K562 (cell line): ENCODE data around the gene SMC3. TPM values are rescaled to one million over a fixed set of nuclear protein-coding genes. Genes with fewer than 3 reads are reported as not detected.

Source experiments
- ARID1B ChIP-seq: fragments of 450-650 bp; IDR thresholded peaks from 2 replicates; pipeline ENCODE4 v1.6.1; 2016; ENCODE audit warnings: antibody characterized with exemption, mild to moderate bottlenecking, inconsistent platforms
- CBFA2T3 ChIP-seq: fragments of 450-650 bp; IDR thresholded peaks from 2 replicates; pipeline ENCODE4 v1.6.1; 2017
- EGR1 ChIP-seq: fragments of 450-650 bp; conservative IDR thresholded peaks from 2 replicates; pipeline ENCODE4 v1.6.1; 2017; ENCODE audit warnings: mild to moderate bottlenecking
- FOS ChIP-seq: IDR thresholded peaks from 3 replicates; pipeline ENCODE4 v1.6.1; 2011; ENCODE audit not compliant: insufficient read length; ENCODE audit errors: extremely low read depth
- KDM1A ChIP-seq, 2 experiments: fragments of 450-650 bp; IDR thresholded peaks; 2 replicates each; pipeline ENCODE4 v1.6.1; 2016; ENCODE audit warnings: mild to moderate bottlenecking in 2 of 2
- LEF1 ChIP-seq: fragments of 450-650 bp; IDR thresholded peaks from 2 replicates; pipeline ENCODE4 v1.6.1; 2016; ENCODE audit warnings: mild to moderate bottlenecking
- MCM3 ChIP-seq: fragments of 450-650 bp; IDR thresholded peaks from 2 replicates; pipeline ENCODE4 v1.6.1; 2016
- MIER1 ChIP-seq: fragments of 450-650 bp; IDR thresholded peaks from 2 replicates; pipeline ENCODE4 v1.6.1; 2016; ENCODE audit warnings: antibody characterized with exemption, mild to moderate bottlenecking, low read depth
- PML ChIP-seq: IDR thresholded peaks from 2 replicates; pipeline ENCODE4 v1.6.1; 2012; ENCODE audit warnings: low read length, inconsistent platforms
- POU5F1 ChIP-seq: fragments of 150-350 bp; IDR thresholded peaks from 2 replicates; pipeline ENCODE4 v1.6.1; 2014; ENCODE audit warnings: borderline replicate concordance, low read length, low read depth, mild to moderate bottlenecking; ENCODE audit not compliant: partially characterized antibody
- RAD21 ChIP-seq, 2 experiments: fragments of 250-450 bp in 1 of 2; fragments of 450-650 bp in 1 of 2; sonication (Bioruptor Pico) in 1 of 2; formaldehyde crosslinking in 1 of 2; IDR thresholded peaks in 1 of 2; conservative IDR thresholded peaks in 1 of 2; 2 replicates each; pipeline versions ENCODE4 v1.4.0 to v1.8.0; 2020 to 2022; ENCODE audit warnings: mild to moderate bottlenecking in 2 of 2, moderate library complexity in 1 of 2
- REST ChIP-seq, 2 experiments: fragments of 450-650 bp; formaldehyde crosslinking in 1 of 2; IDR thresholded peaks; 2 replicates each; pipeline versions ENCODE4 v1.4.0 to v1.6.1; 2014 to 2020; ENCODE audit warnings: mild to moderate bottlenecking in 2 of 2, borderline replicate concordance in 1 of 2, low read depth in 1 of 2
- SMC3 ChIP-seq: conservative IDR thresholded peaks from 2 replicates; pipeline ENCODE4 v1.6.1; 2011; ENCODE audit warnings: low read depth, low read length, improper control_type of control experiment; ENCODE audit not compliant: insufficient read depth
- STAT5A ChIP-seq: IDR thresholded peaks from 2 replicates; pipeline ENCODE4 v1.6.1; 2012; ENCODE audit warnings: low read length, inconsistent platforms, borderline replicate concordance
- TCF3 ChIP-seq: sonication (generic); formaldehyde crosslinking; IDR thresholded peaks from 2 replicates; pipeline ENCODE4 v1.4.0; 2020; ENCODE audit warnings: mild to moderate bottlenecking, missing genetic modification reagents
- ZFP1 ChIP-seq: fragments of 450-650 bp; formaldehyde crosslinking; IDR thresholded peaks from 2 replicates; pipeline ENCODE4 v1.4.0; 2020; ENCODE audit warnings: mild to moderate bottlenecking, mixed read lengths
- ZNF134 ChIP-seq: fragments of 250-450 bp; sonication (Bioruptor Pico); conservative IDR thresholded peaks from 2 replicates; pipeline ENCODE4 v1.4.0; 2020
- ZNF217 ChIP-seq: sonication (generic); formaldehyde crosslinking; IDR thresholded peaks from 2 replicates; pipeline ENCODE4 v1.8.0; 2022; ENCODE audit warnings: mild to moderate bottlenecking, missing genetic modification reagents
- ZNF282 ChIP-seq: sonication (generic); formaldehyde crosslinking; IDR thresholded peaks from 2 replicates; pipeline ENCODE4 v1.8.1; 2023; ENCODE audit warnings: missing genetic modification reagents
- polyA plus RNA-seq, 8 experiments: library from polyadenylated mRNA; depleted of rRNA in 4 of 8; stranded (reverse) in 5 of 8; unstranded in 3 of 8; fragments of >200 nt; fragmentation: Nextera tagmentation in 2 of 8; fragmentation: Illumina TruSeq in 1 of 8; extraction: Ambion mirVana in 2 of 8; extraction: Trizol in 1 of 8; gene quantifications; 2 replicates each; pipeline versions ENCODE4 v1.2.1 to v1.2.3, GENCODE V29; 2011 to 2014; ENCODE audit warnings: inconsistent platforms in 1 of 8, missing spikeins in 1 of 8
- total RNA-seq, 7 experiments: library from RNA; depleted of rRNA in 6 of 7; stranded (reverse); fragments of >200 nt in 6 of 7; fragmentation: Illumina TruSeq in 2 of 7; extraction: Trizol in 2 of 7; gene quantifications; 2 replicates each; pipeline versions ENCODE4 v1.2.1 to v1.2.3, GENCODE V29; 2011 to 2021; ENCODE audit warnings: low replicate concordance in 1 of 7
- TF ChIP-seq, protein P1 (sequence below): fragments of 450-650 bp; conservative IDR thresholded peaks from 2 replicates; pipeline ENCODE4 v1.6.1; 2016; ENCODE audit warnings: missing genetic modification characterization, low read depth, mild to moderate bottlenecking, missing compliant biosample characterization, moderate library complexity
- TF ChIP-seq, protein P2 (sequence below): fragments of 450-650 bp; IDR thresholded peaks from 2 replicates; pipeline ENCODE4 v1.6.1; 2016; ENCODE audit warnings: missing biosample characterization, missing genetic modification characterization

The SMC3 gene
- total and polyA plus RNA-seq, 9 of the 15 experiments (the other 6 are each of a cell fraction or from before 2014, with no cell fraction given): 21.3 to 62.6 (median 39.3) TPM

- TF ChIP-seq POU5F1 (no peak), ZNF217 (no peak), ARID1B (peak; percentile 73), CBFA2T3 (peak; percentile 80), PML (0 out of 2 replicates have a peak, but pooled peaks have one; percentile 29), ZNF134 (CRISPR knock-in tag) (no peak), STAT5A (peak; percentile 36; the same call in 1 of the 2 replicates), EGR1 (no peak), ZNF282 (no peak), FOS (no peak), LEF1 (no peak), REST (IDR thresholded peaks at IDR 0.05; ENCODE audit: borderline replicate concordance) (peak; percentile 74), REST (CRISPR knock-in tag; IDR thresholded peaks at IDR 0.05; ENCODE audit: low read depth) (no peak), SMC3 (peak; percentile 70), MCM3 (no peak), TCF3 (peak; percentile 76), KDM1A (IDR thresholded peaks at IDR 0.05) (0 out of 4 replicates have a peak, but pooled peaks of 1 of the 2 experiments have one; percentile 11), ZFP1 (no peak), RAD21 (CRISPR knock-in tag; conservative IDR thresholded peaks at IDR 0.05 in 1 of 2, IDR thresholded peaks at IDR 0.05 in 1 of 2) (peak; percentile 75 to 83), MIER1 (no peak)
- TF ChIP-seq, protein P1, sequence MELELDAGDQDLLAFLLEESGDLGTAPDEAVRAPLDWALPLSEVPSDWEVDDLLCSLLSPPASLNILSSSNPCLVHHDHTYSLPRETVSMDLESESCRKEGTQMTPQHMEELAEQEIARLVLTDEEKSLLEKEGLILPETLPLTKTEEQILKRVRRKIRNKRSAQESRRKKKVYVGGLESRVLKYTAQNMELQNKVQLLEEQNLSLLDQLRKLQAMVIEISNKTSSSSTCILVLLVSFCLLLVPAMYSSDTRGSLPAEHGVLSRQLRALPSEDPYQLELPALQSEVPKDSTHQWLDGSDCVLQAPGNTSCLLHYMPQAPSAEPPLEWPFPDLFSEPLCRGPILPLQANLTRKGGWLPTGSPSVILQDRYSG (tag): no peak
- TF ChIP-seq, protein P2, sequence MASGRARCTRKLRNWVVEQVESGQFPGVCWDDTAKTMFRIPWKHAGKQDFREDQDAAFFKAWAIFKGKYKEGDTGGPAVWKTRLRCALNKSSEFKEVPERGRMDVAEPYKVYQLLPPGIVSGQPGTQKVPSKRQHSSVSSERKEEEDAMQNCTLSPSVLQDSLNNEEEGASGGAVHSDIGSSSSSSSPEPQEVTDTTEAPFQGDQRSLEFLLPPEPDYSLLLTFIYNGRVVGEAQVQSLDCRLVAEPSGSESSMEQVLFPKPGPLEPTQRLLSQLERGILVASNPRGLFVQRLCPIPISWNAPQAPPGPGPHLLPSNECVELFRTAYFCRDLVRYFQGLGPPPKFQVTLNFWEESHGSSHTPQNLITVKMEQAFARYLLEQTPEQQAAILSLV (tag): no peak
Measured at GRCh38 chr10:110610308-110610774, 42.8 kb downstream of the SMC3 start (continued).
